GM12892 (cell line): ENCODE measurements around the gene KDM2B.

Experiments
- POLR2A ChIP-seq: IDR thresholded peaks from 2 replicates; pipeline ENCODE4 v1.6.1; 2011; ENCODE audit warnings: low read depth, low read length, control low read depth
- TAF1 ChIP-seq: IDR thresholded peaks from 2 replicates; pipeline ENCODE4 v1.6.1; 2011; ENCODE audit warnings: low read depth, mild to moderate bottlenecking, control low read depth, low read length, borderline replicate concordance

DNA sequence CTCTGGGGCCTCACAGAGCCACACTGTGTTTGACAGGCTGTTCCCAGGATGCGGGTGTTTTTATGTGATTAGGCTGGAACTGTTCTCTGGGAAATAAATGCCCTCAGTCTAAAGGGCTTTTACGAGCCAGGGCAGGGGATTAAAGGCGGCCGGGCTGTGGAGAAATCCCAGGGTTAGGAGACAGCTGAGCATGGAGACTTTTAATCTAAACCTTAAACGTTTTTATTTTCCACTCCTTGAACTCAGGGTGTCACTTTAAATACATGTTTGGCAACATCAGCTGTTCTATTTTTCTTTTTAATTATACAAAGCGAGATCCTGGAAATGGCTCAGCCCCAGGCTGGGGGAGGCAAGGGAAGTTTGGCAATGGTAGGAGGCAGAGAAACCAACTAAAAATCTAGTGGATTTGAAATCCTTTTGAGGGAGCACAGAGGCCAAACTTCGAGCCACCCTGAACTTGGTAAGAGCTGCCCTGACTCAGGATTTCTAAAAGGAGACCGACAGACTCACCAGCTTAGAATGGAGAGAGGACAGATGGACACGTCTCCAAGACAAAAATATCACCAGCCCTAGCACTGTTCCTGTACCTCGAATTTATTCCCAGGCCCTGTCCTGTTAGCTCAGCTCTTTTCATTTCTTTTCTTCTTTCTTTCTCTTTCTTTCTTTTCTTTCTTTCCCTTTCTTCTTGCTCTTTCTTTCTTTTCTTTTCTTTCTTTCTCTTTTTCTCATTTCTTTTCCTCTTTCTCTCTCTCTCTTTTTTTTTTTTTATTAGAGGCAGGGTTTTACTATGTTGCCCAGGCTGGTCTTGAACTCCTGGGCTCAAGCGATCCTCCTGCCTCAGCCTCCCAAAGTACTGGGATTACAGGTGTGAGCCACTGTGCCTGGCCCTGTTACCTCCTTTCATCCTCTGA lies 29.7 kb upstream of the KDM2B start:
- TF ChIP-seq POLR2A (no peak), TAF1 (no peak)
